Activated naive CD8-positive, alpha-beta T cell treated with anti-CD3 and anti-CD28 coated beads, Interleukin-2, amount 50 U/mL, for 16 hours (primary cell): ENCODE data around the gene DUSP12.
A peak's percentile ranks its signal among the peaks of the same experiment; 100 is the strongest.

Experiments used
- DNase-seq: peaks from one replicate; pipeline ENCODE4 v3.0.0-alpha.2; 2020; ENCODE audit warnings: low read depth, low spot score

DUSP12 gene

GRCh38 chr1:161727256-161727924 is 22.2 kb upstream of the DUSP12 start:
- no peak for DNase-seq

- DNase-seq, result no peak
Observed at GRCh38 chr1:161728376-161729226, 21.0 kb upstream of the DUSP12 start.

- no peak for DNase-seq
Observed at GRCh38 chr1:161730050-161730564, 19.5 kb upstream of the DUSP12 start.

GRCh38 chr1:161731241-161731640 is 18.3 kb upstream of the DUSP12 start:
- no peak for DNase-seq

GRCh38 chr1:161731981-161732718 is 17.4 kb upstream of the DUSP12 start:
- no peak for DNase-seq

GRCh38 chr1:161733526-161733925 is 16.1 kb upstream of the DUSP12 start:
- DNase-seq, result no peak

GRCh38 chr1:161735837-161736236 is 13.7 kb upstream of the DUSP12 start:
- no peak for DNase-seq

- DNase-seq, result no peak
Observed at GRCh38 chr1:161736335-161736969, 13.1 kb upstream of the DUSP12 start.

- no peak for DNase-seq
Observed at GRCh38 chr1:161737625-161738024, 12.0 kb upstream of the DUSP12 start.

- no peak for DNase-seq
Observed at GRCh38 chr1:161738627-161739287, 10.8 kb upstream of the DUSP12 start.

- DNase-seq, result no peak
Observed at GRCh38 chr1:161739865-161740566, 9.6 kb upstream of the DUSP12 start.

GRCh38 chr1:161740921-161741320 is 8.7 kb upstream of the DUSP12 start:
- no peak for DNase-seq

- no peak for DNase-seq
Observed at GRCh38 chr1:161743231-161743630, 6.4 kb upstream of the DUSP12 start.

GRCh38 chr1:161747801-161748200 is 1.8 kb upstream of the DUSP12 start:
- no peak for DNase-seq

GRCh38 chr1:161763522-161764098 is 14.0 kb downstream of the DUSP12 start:
- DNase-seq, result no peak

- peak; percentile 57 for DNase-seq
Observed at GRCh38 chr1:161766102-161766981, 16.8 kb downstream of the DUSP12 start, which contains the start of gene ATF6. TSS of gene ATF6 (plus strand) at chr1:161766320. CDS start at chr1:161766361, 41 bp downstream.

GRCh38 chr1:161768461-161768860 is 18.9 kb downstream of the DUSP12 start:
- DNase-seq, result no peak

GRCh38 chr1:161768986-161769672 is 19.5 kb downstream of the DUSP12 start:
- DNase-seq, result no peak
